ENCODE measurements around the gene TBCC.
"Not testable (repeated sequence)": the region's sequence is repeated elsewhere in the genome, so short reads cannot be mapped to it uniquely, and the experiment has no call there.

Gene TBCC

GRCh38 chr6:42781796-42782688 is 36.1 kb upstream of the TBCC start, which contains the start of gene BICRAL:
TSS of gene BICRAL (plus strand) at chr6:42782052. CDS start at chr6:42822023, 39,971 bp downstream.
- TF ChIP-seq CTCF (conservative IDR thresholded peaks at IDR 0.05; ENCODE audit: control insufficient read depth, insufficient read depth, low read depth, low read length): no peak
- peak within 1 kb of the TSS; percentile 78 for H3K4me3 ChIP-seq (ENCODE audit: control insufficient read depth, low read depth, low read length)
- DNase-seq (ENCODE audit: low read depth): peak; percentile 86

GRCh38 chr6:42781546-42781795 is 35.6 kb upstream of the TBCC start:
- H3K4me3 ChIP-seq (ENCODE audit: control insufficient read depth, low read depth, low read length): peak overlapping the region; percentile 41
- peak; percentile 39 for DNase-seq (ENCODE audit: low read depth)
- TF ChIP-seq CTCF (conservative IDR thresholded peaks at IDR 0.05; ENCODE audit: control insufficient read depth, insufficient read depth, low read depth, low read length): no peak

- DNase-seq (ENCODE audit: low read depth): no peak
- H3K4me3 ChIP-seq (ENCODE audit: control insufficient read depth, low read depth, low read length): no peak overlapping the region
- no peak for TF ChIP-seq CTCF (conservative IDR thresholded peaks at IDR 0.05; ENCODE audit: control insufficient read depth, insufficient read depth, low read depth, low read length)
These were observed 33.6 kb upstream of the TBCC start for GRCh38 chr6:42779521-42779920.

GRCh38 chr6:42778122-42778521 is 32.2 kb upstream of the TBCC start:
- H3K4me3 ChIP-seq (ENCODE audit: control insufficient read depth, low read depth, low read length): no peak overlapping the region
- DNase-seq (ENCODE audit: low read depth): no peak
- no peak for TF ChIP-seq CTCF (conservative IDR thresholded peaks at IDR 0.05; ENCODE audit: control insufficient read depth, insufficient read depth, low read depth, low read length)

GRCh38 chr6:42777126-42777822 is 31.4 kb upstream of the TBCC start:
- no peak for TF ChIP-seq CTCF (conservative IDR thresholded peaks at IDR 0.05; ENCODE audit: control insufficient read depth, insufficient read depth, low read depth, low read length)
- H3K4me3 ChIP-seq (ENCODE audit: control insufficient read depth, low read depth, low read length): no peak overlapping the region
- DNase-seq (ENCODE audit: low read depth): peak; percentile 30

GRCh38 chr6:42774821-42775487 is 29.1 kb upstream of the TBCC start:
- not testable (repeated sequence) for DNase-seq (ENCODE audit: low read depth); H3K4me3 ChIP-seq (ENCODE audit: control insufficient read depth, low read depth, low read length)

GRCh38 chr6:42774201-42774600 is 28.3 kb upstream of the TBCC start:
- DNase-seq (ENCODE audit: low read depth): no peak
- no peak overlapping the region for H3K4me3 ChIP-seq (ENCODE audit: control insufficient read depth, low read depth, low read length)
- TF ChIP-seq CTCF (conservative IDR thresholded peaks at IDR 0.05; ENCODE audit: control insufficient read depth, insufficient read depth, low read depth, low read length): no peak

Data from fibroblast of mammary gland (primary cell).